GM18517 (cell line): ENCODE results near the gene ATOX1.
"Not testable (repeated sequence)": the region's sequence is repeated elsewhere in the genome, so short reads cannot be mapped to it uniquely, and the experiment has no call there.

Source experiments
- ATAC-seq: cut with Tn5 transposase; IDR thresholded peaks from one replicate; pipeline ENCODE4 v1.9.1; 2021; ENCODE audit warnings: mild to moderate bottlenecking, moderate library complexity; ENCODE audit not compliant: unreplicated experiment

Gene ATOX1

GRCh38 chr5:151734064-151734408 lies 24.4 kb downstream of the ATOX1 start:
- no peak for ATAC-seq

GRCh38 chr5:151733358-151734063 lies 24.9 kb downstream of the ATOX1 start:
- ATAC-seq = no peak

- no peak for ATAC-seq
These were observed 28.1 kb downstream of the ATOX1 start for GRCh38 chr5:151730381-151730780.

GRCh38 chr5:151729597-151729996 lies 28.8 kb downstream of the ATOX1 start:
- ATAC-seq = not testable (repeated sequence)

GRCh38 chr5:151724360-151724759 lies 34.1 kb downstream of the ATOX1 start:
- no peak for ATAC-seq

- ATAC-seq = no peak
These were observed 35.9 kb downstream of the ATOX1 start for GRCh38 chr5:151722546-151722945.

GRCh38 chr5:151721812-151722391 lies 36.5 kb downstream of the ATOX1 start:
- no peak for ATAC-seq

- peak; percentile 90 for ATAC-seq
These were observed 37.3 kb downstream of the ATOX1 start for GRCh38 chr5:151721087-151721646.

- ATAC-seq = no peak
These were observed 38.2 kb downstream of the ATOX1 start for GRCh38 chr5:151720215-151720614.

- no peak for ATAC-seq
These were observed 39.0 kb downstream of the ATOX1 start for GRCh38 chr5:151719228-151720000.

GRCh38 chr5:151718646-151719045 lies 39.8 kb downstream of the ATOX1 start:
- no peak for ATAC-seq

GRCh38 chr5:151718153-151718552 lies 40.3 kb downstream of the ATOX1 start:
- ATAC-seq = no peak

- no peak for ATAC-seq
These were observed 41.0 kb downstream of the ATOX1 start for GRCh38 chr5:151717416-151717815.

GRCh38 chr5:151709109-151709735 lies 49.2 kb downstream of the ATOX1 start:
- no peak for ATAC-seq

GRCh38 chr5:151708126-151708525 lies 50.3 kb downstream of the ATOX1 start:
- no peak for ATAC-seq

- ATAC-seq = no peak
These were observed 50.9 kb downstream of the ATOX1 start for GRCh38 chr5:151707567-151707966.

GRCh38 chr5:151706906-151707305 lies 51.5 kb downstream of the ATOX1 start:
- no peak for ATAC-seq

GRCh38 chr5:151703780-151704179 lies 54.7 kb downstream of the ATOX1 start:
- no peak for ATAC-seq

GRCh38 chr5:151703227-151703626 lies 55.2 kb downstream of the ATOX1 start:
- peak; percentile 96 for ATAC-seq

GRCh38 chr5:151700820-151701219 lies 57.6 kb downstream of the ATOX1 start:
- peak; percentile 43 for ATAC-seq

GRCh38 chr5:151700296-151700695 lies 58.1 kb downstream of the ATOX1 start:
- ATAC-seq = no peak
